Glutamatergic neuron (in vitro differentiated cells): ENCODE results near the gene EPHB6. TPM values are rescaled to one million over a fixed set of nuclear protein-coding genes. Genes with fewer than 3 reads are reported as not detected.

ENCODE experiments used
- DNase-seq: peaks from one replicate; pipeline ENCODE4 v3.0.0; 2022
- H3K27ac Mint-ChIP-seq: one replicate; pipeline ENCODE4 v1.8.0; 2020; ENCODE audit warnings: mild to moderate bottlenecking, mixed read lengths, inconsistent platforms; ENCODE audit not compliant: unreplicated experiment
- H3K27me3 Mint-ChIP-seq: one replicate; pipeline ENCODE4 v1.8.0; 2020; ENCODE audit warnings: mild to moderate bottlenecking, moderate library complexity, mixed read lengths, inconsistent platforms; ENCODE audit not compliant: unreplicated experiment
- H3K36me3 Mint-ChIP-seq: one replicate; pipeline ENCODE4 v1.8.0; 2020; ENCODE audit warnings: mild to moderate bottlenecking, mixed read lengths, inconsistent platforms; ENCODE audit not compliant: unreplicated experiment
- H3K4me1 Mint-ChIP-seq: one replicate; pipeline ENCODE4 v1.8.0; 2020; ENCODE audit warnings: mild to moderate bottlenecking, low read depth, mixed read lengths, inconsistent platforms; ENCODE audit not compliant: unreplicated experiment
- H3K4me3 Mint-ChIP-seq: one replicate; pipeline ENCODE4 v1.8.0; 2020; ENCODE audit warnings: mild to moderate bottlenecking, mixed read lengths, inconsistent platforms; ENCODE audit not compliant: unreplicated experiment
- H3K9me3 Mint-ChIP-seq: one replicate; pipeline ENCODE4 v1.8.0; 2020; ENCODE audit warnings: mild to moderate bottlenecking, moderate library complexity, mixed read lengths, inconsistent platforms; ENCODE audit not compliant: unreplicated experiment
- CTCF ChIP-seq: fragments of 200-600 bp; sonication (generic); IDR thresholded peaks from one replicate; pipeline ENCODE4 v1.5.0; 2021; ENCODE audit not compliant: partially characterized antibody, unreplicated experiment
- total RNA-seq: library from RNA; stranded (reverse); fragmentation: NEBNext Ultra II Directional; extraction: Animal tissue kit (Norgen Biotek cat#: 25700); gene quantifications from one replicate; pipeline ENCODE4 v1.2.1, GENCODE V29; 2021; ENCODE audit not compliant: unreplicated experiment

EPHB6 gene
- total RNA-seq, 1 donor from 2014 or later = 21.4 TPM

GRCh38 chr7:142871260-142872105 is 16.6 kb downstream of the EPHB6 start:
- Mint-ChIP-seq H3K36me3 (peaks cover 19% of the 10 kb centered on the region), H3K27ac (no peak overlapping the region), H3K4me3 (no peak overlapping the region), H3K9me3 (peaks cover 6% of the 10 kb centered on the region), H3K27me3 (peaks cover 6% of the 10 kb centered on the region), H3K4me1 (no peaks in the 10 kb centered on the region)
- no peak for TF ChIP-seq CTCF
- no peak for DNase-seq

GRCh38 chr7:142872106-142872675 is 17.3 kb downstream of the EPHB6 start:
- H3K4me1 Mint-ChIP-seq = no peaks in the 10 kb centered on the region
- no peak for DNase-seq
- H3K36me3 Mint-ChIP-seq = peaks cover 19% of the 10 kb centered on the region
- no peak overlapping the region for H3K27ac Mint-ChIP-seq
- peaks cover 6% of the 10 kb centered on the region for H3K9me3 Mint-ChIP-seq
- no peak for TF ChIP-seq CTCF
- H3K4me3 Mint-ChIP-seq = no peak overlapping the region
- peaks cover 3% of the 10 kb centered on the region for H3K27me3 Mint-ChIP-seq

GRCh38 chr7:142873281-142873784 is 18.5 kb downstream of the EPHB6 start:
- Mint-ChIP-seq H3K9me3 (peaks cover 6% of the 10 kb centered on the region), H3K27me3 (peaks cover 1% of the 10 kb centered on the region), H3K4me3 (no peak overlapping the region), H3K27ac (no peak overlapping the region), H3K4me1 (no peaks in the 10 kb centered on the region), H3K36me3 (peaks cover 19% of the 10 kb centered on the region)
- TF ChIP-seq CTCF = peak; percentile 53
- no peak for DNase-seq

GRCh38 chr7:142873871-142874270 is 19.0 kb downstream of the EPHB6 start:
- H3K4me1 Mint-ChIP-seq = no peaks in the 10 kb centered on the region
- peaks cover 1% of the 10 kb centered on the region for H3K27me3 Mint-ChIP-seq
- H3K9me3 Mint-ChIP-seq = peaks cover 6% of the 10 kb centered on the region
- no peak for TF ChIP-seq CTCF
- peaks cover 19% of the 10 kb centered on the region for H3K36me3 Mint-ChIP-seq
- no peak for DNase-seq
- H3K27ac Mint-ChIP-seq = no peak overlapping the region
- H3K4me3 Mint-ChIP-seq = no peak overlapping the region

- TF ChIP-seq CTCF = no peak
- Mint-ChIP-seq H3K27ac (no peak overlapping the region), H3K4me1 (no peaks in the 10 kb centered on the region), H3K27me3 (peaks cover 1% of the 10 kb centered on the region), H3K4me3 (no peak overlapping the region), H3K9me3 (peaks cover 6% of the 10 kb centered on the region), H3K36me3 (peaks cover 19% of the 10 kb centered on the region)
- no peak for DNase-seq
Observed at GRCh38 chr7:142874409-142874808, 19.5 kb downstream of the EPHB6 start.
